Activated naive CD4-positive, alpha-beta T cell treated with anti-CD3 and anti-CD28 coated beads for 36 hours (primary cell): Measurements from ENCODE around the gene SORD. TPM values are rescaled to one million over a fixed set of nuclear protein-coding genes. Genes with fewer than 3 reads are reported as not detected.
"Not testable (repeated sequence)": the region's sequence is repeated elsewhere in the genome, so short reads cannot be mapped to it uniquely, and the experiment has no call there.

ENCODE experiments used
- CTCF ChIA-PET: fragments of 350-600 bp; sonication (Branson Sonifier 250); formaldehyde crosslinking; loops from one replicate; lab custom pipeline; 2021; ENCODE audit warnings: antibody characterized with exemption; lab: Charles Lee
- DNase-seq: peaks from one replicate; pipeline ENCODE4 v3.0.0-alpha.2; 2020
- H3K27ac Mint-ChIP-seq: one replicate; pipeline ENCODE4 v1.8.0; 2021; ENCODE audit warnings: mild to moderate bottlenecking, mixed read lengths
- H3K27me3 Mint-ChIP-seq: one replicate; pipeline ENCODE4 v1.8.0; 2021; ENCODE audit warnings: low read depth, mixed read lengths
- H3K36me3 Mint-ChIP-seq: one replicate; pipeline ENCODE4 v1.8.0; 2021; ENCODE audit warnings: low read depth, mixed read lengths
- H3K4me1 Mint-ChIP-seq: one replicate; pipeline ENCODE4 v1.8.0; 2021; ENCODE audit warnings: low read depth, mixed read lengths
- H3K4me3 Mint-ChIP-seq: one replicate; pipeline ENCODE4 v1.8.0; 2021; ENCODE audit warnings: mild to moderate bottlenecking, moderate library complexity, mixed read lengths
- H3K9me3 Mint-ChIP-seq: one replicate; pipeline ENCODE4 v1.8.0; 2021; ENCODE audit warnings: mixed read lengths
- intact Hi-C: fragments of 100-400 bp; cut with micrococcal nuclease; formaldehyde crosslinking; loops from one replicate; pipeline ENCODE4 v1.15.1; 2023
- total RNA-seq, 2 experiments: library from RNA; stranded (reverse); gene quantifications; one replicate each; pipeline ENCODE4 v1.2.3, GENCODE V29; 2021

Gene SORD
- total RNA-seq, 2 experiments from 2014 or later, result 23.1 to 23.8 TPM

- CTCF ChIA-PET, H3K9me3 Mint-ChIP-seq, H3K27me3 Mint-ChIP-seq, H3K27ac Mint-ChIP-seq, intact Hi-C loops, DNase-seq, H3K4me3 Mint-ChIP-seq, H3K36me3 Mint-ChIP-seq, H3K4me1 Mint-ChIP-seq: not testable (repeated sequence)
These were observed 19.1 kb upstream of the SORD start for GRCh38 chr15:45003731-45004410.

- H3K27ac Mint-ChIP-seq, H3K4me3 Mint-ChIP-seq, intact Hi-C loops, H3K27me3 Mint-ChIP-seq, H3K36me3 Mint-ChIP-seq, H3K9me3 Mint-ChIP-seq, H3K4me1 Mint-ChIP-seq, DNase-seq: not testable (repeated sequence)
- CTCF ChIA-PET, result interaction anchor here (0.6 kb wide), 1 partner anchor 131 kb away, joined by 3 read pairs; no protein-coding TSS in a partner anchor
These were observed 18.3 kb upstream of the SORD start for GRCh38 chr15:45004590-45005175.

GRCh38 chr15:45009046-45009445, 13.9 kb upstream of the SORD start:
- no peak overlapping the region for H3K27ac Mint-ChIP-seq
- no peaks in the 10 kb centered on the region for H3K4me1 Mint-ChIP-seq
- H3K4me3 Mint-ChIP-seq, result no peak overlapping the region
- H3K9me3 Mint-ChIP-seq, result peaks cover 7% of the 10 kb centered on the region
- no peaks in the 10 kb centered on the region for H3K36me3 Mint-ChIP-seq
- CTCF ChIA-PET, result no interaction called here
- DNase-seq, result no peak
- no peaks in the 10 kb centered on the region for H3K27me3 Mint-ChIP-seq
- intact Hi-C loops, result no loop called here

GRCh38 chr15:45015114-45015513, 7.9 kb upstream of the SORD start:
- H3K27ac Mint-ChIP-seq, H3K4me1 Mint-ChIP-seq, CTCF ChIA-PET, intact Hi-C loops, H3K27me3 Mint-ChIP-seq, H3K36me3 Mint-ChIP-seq, H3K4me3 Mint-ChIP-seq, DNase-seq, H3K9me3 Mint-ChIP-seq: not testable (repeated sequence)

- peaks cover 11% of the 10 kb centered on the region for H3K4me1 Mint-ChIP-seq
- intact Hi-C loops, result loop anchor here (5.0 to 10.0 kb wide), 4 partner anchors 97 to 446 kb away; partner anchors contain the start of gene SPG11
- not testable (repeated sequence) for DNase-seq, H3K27me3 Mint-ChIP-seq, H3K4me3 Mint-ChIP-seq, H3K36me3 Mint-ChIP-seq, H3K27ac Mint-ChIP-seq, H3K9me3 Mint-ChIP-seq
- CTCF ChIA-PET, result interaction anchor here (0.9 kb wide), 1 partner anchor 98 kb away, joined by 4 read pairs; no protein-coding TSS in a partner anchor
These were observed 2.6 kb upstream of the SORD start for GRCh38 chr15:45020222-45020900.

- peaks cover 11% of the 10 kb centered on the region for H3K4me1 Mint-ChIP-seq
- H3K9me3 Mint-ChIP-seq, DNase-seq, H3K36me3 Mint-ChIP-seq, H3K4me3 Mint-ChIP-seq, CTCF ChIA-PET, H3K27me3 Mint-ChIP-seq, H3K27ac Mint-ChIP-seq: not testable (repeated sequence)
- intact Hi-C loops, result loop anchor here (5.0 to 10.0 kb wide), 4 partner anchors 96 to 446 kb away; partner anchors contain the start of gene SPG11
These were observed 2.1 kb upstream of the SORD start for GRCh38 chr15:45020901-45021259.

- CTCF ChIA-PET, result no interaction called here
- no peak for DNase-seq
These were observed 1.6 kb upstream of the SORD start for GRCh38 chr15:45021348-45021747.

GRCh38 chr15:45023659-45024225, 747 bp downstream of the SORD start:
- Mint-ChIP-seq H3K27ac (peak overlapping the region; percentile 46), H3K36me3 (peaks cover under 1% of the 10 kb centered on the region), H3K4me1 (peaks cover 14% of the 10 kb centered on the region), H3K9me3 (no peaks in the 10 kb centered on the region), H3K27me3 (peaks cover 7% of the 10 kb centered on the region), H3K4me3 (peak overlapping the region; percentile 83)
- CTCF ChIA-PET, result interaction anchor here (0.6 to 1.5 kb wide), 3 partner anchors 13 to 445 kb away, joined by 3 to 5 read pairs (median 4); no protein-coding TSS in a partner anchor
- intact Hi-C loops, result loop anchor here (5.0 to 10.0 kb wide), 4 partner anchors 94 to 449 kb away; partner anchors contain the start of gene SPG11
- DNase-seq, result peak; percentile 10

More at GRCh38 chr15:45021348-45021747, 1.6 kb upstream of the SORD start:
- intact Hi-C loops, result loop anchor here (5.0 to 10.0 kb wide), 4 partner anchors 96 to 447 kb away; partner anchors contain the start of gene SPG11
- Mint-ChIP-seq H3K36me3 (no peaks in the 10 kb centered on the region), H3K4me1 (peaks cover 11% of the 10 kb centered on the region), H3K9me3 (no peaks in the 10 kb centered on the region), H3K27ac (no peak overlapping the region), H3K4me3 (no peak overlapping the region), H3K27me3 (peaks cover 7% of the 10 kb centered on the region)

GRCh38 chr15:45024649-45025048, 1.7 kb downstream of the SORD start:
- intact Hi-C loops, result loop anchor here (5.0 to 10.0 kb wide), 4 partner anchors 93 to 450 kb away; partner anchors contain the start of gene SPG11
- H3K27me3 Mint-ChIP-seq, H3K4me3 Mint-ChIP-seq, H3K9me3 Mint-ChIP-seq, H3K27ac Mint-ChIP-seq, DNase-seq, H3K36me3 Mint-ChIP-seq: not testable (repeated sequence)
- peaks cover 14% of the 10 kb centered on the region for H3K4me1 Mint-ChIP-seq
- CTCF ChIA-PET, result interaction anchor here (0.7 kb wide), 1 partner anchor 226 kb away, joined by 3 read pairs; no protein-coding TSS in a partner anchor

- H3K9me3 Mint-ChIP-seq, DNase-seq, H3K27ac Mint-ChIP-seq, H3K27me3 Mint-ChIP-seq, H3K36me3 Mint-ChIP-seq, H3K4me3 Mint-ChIP-seq, CTCF ChIA-PET: not testable (repeated sequence)
- H3K4me1 Mint-ChIP-seq, result peaks cover 14% of the 10 kb centered on the region
- intact Hi-C loops, result loop anchor here (10.0 kb wide), 1 partner anchor 451 kb away; no protein-coding TSS in a partner anchor
These were observed 2.6 kb downstream of the SORD start for GRCh38 chr15:45025627-45026026.

GRCh38 chr15:45026651-45027190, 3.7 kb downstream of the SORD start:
- CTCF ChIA-PET, result interaction anchor here (0.7 kb wide), 1 partner anchor 118 kb away, joined by 4 read pairs; no protein-coding TSS in a partner anchor
- no peak for DNase-seq
- no peaks in the 10 kb centered on the region for H3K9me3 Mint-ChIP-seq
- H3K4me3 Mint-ChIP-seq, result no peak overlapping the region
- H3K27me3 Mint-ChIP-seq, result no peaks in the 10 kb centered on the region
- intact Hi-C loops, result loop anchor here (10.0 kb wide), 1 partner anchor 452 kb away; no protein-coding TSS in a partner anchor
- H3K36me3 Mint-ChIP-seq, result peaks cover 12% of the 10 kb centered on the region
- H3K4me1 Mint-ChIP-seq, result peaks cover 14% of the 10 kb centered on the region
- no peak overlapping the region for H3K27ac Mint-ChIP-seq
